Activated T-helper 9 cell treated with anti-CD3 and anti-CD28 coated beads, Interleukin-2, amount 50 U/mL, for 16 hours (primary cell): Measurements from ENCODE around the gene CBX4.

Experiments used
- DNase-seq: peaks from one replicate; pipeline ENCODE4 v3.0.0-alpha.2; 2020; ENCODE audit warnings: low read depth

The CBX4 gene

DNA sequence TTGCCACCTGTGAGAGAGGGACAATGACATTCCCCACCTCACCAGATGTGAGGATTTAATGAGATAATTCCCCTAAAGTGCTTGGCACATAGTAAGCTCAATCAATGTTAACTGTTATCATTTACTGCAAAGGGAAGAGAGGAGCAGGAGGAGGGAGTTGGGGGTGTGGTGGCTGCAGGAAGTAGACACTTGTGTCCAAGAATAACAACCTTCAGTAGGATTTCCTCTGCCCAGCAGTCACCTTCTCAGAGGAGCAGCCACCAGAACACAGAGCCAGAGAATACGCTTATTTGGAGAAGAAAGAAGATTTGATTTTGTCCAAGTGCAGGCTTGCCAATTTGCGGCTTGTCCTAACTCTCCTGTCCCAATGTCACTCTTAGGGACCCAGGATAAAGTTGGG lies 10.2 kb downstream of the CBX4 start:
- no peak for DNase-seq

DNA sequence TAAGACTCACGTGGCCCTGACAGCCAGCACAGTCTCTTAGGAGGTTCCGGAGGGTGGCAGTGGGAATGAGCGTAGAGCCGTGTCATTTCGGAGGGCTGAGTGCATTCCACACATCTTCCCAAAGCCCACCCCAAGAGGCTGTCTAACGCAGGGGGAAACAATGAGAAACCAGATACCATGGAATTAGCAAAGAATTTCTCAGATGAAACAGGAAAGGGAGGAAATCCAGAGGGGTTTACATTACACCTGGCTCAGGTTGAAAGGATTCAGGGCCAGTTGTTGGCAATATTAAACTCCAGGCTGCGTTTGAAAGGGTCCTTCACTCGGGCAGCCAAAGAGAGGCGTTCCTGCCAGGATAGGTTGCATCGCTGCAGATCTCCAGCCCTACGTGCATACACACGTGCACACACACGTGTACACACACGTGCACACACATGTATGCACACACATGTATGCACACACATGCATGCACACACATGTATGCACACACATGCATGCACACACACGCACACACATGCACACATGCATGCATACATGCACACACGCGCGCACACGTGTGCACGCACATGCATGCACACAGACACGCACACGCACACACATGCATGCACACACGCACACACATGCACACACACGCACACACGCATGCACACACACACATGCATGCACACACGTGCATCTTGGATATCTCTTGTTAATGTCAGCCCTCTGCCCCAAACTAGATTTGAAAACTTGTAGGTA lies 12.2 kb downstream of the CBX4 start:
- DNase-seq, result no peak

DNA sequence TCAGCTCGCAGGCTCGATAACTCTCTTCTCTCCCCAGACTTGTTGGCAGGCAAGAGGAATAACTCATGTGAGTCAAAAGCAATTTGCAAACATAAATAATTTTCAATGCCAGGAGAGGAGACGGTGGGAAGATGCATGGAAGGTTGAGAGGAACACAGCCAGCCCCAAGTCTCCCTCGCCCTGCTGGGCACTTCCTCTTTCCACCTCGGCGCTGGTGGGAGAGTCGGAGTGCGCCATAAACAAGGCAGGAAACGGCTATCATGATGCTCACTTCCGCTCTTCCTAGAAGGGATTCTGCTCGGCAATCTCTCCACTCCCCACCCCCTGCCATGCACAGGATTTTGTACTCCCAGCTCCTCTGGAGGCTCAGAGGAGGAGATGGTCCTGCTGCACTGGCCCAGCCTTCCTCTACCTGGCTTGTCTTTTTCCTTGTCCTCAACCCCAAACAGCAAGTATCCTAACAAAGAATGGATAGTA lies 13.0 kb downstream of the CBX4 start:
- DNase-seq, result no peak

DNA sequence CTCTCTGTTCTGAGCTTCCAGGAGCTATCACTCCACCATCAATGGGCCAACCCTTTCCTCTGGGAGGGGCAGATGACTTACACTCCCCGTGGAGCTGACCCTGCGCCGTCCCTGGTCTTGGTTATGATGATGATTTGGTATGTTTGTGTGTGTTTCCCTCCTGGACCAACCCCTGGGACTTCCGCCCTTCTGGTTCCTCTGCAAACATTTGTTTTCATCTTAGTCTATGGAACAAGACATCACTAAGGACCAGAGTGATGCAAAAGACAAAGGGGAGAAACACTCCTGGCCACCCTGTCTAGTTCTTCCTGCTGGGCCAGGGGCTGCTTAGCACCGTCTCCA lies 13.7 kb downstream of the CBX4 start:
- no peak for DNase-seq

DNA sequence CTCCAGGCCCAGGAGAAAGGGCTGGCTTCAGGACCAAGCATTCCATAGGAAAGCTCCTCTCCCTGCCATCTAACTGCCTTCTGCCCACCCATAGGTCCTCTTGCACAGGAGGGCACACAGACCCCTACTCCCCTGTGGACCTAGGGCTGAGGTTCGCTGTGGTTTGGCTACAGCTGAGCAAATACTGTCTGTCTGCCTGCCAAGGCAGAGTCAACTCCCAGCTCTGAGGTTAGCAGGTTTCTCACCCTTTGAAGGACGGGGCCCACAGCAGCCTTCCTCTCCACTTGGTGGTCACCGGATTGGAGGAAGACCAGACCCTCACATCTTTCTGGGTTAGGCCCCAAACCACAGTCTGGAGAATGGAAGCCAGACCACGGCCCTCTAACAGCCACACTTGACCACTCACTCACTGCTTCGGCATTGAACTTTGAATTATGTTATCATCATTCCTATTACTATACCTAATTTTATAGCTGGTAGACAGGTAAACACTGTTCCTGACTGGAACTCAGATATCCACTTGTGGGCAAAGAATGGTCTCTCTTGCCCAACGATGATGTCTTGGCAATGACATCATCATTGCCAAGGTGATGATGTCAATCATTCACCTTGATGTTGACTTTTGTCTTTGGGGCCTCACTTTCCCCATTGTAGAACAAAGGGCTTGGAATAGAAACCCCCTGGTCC lies 14.2 kb downstream of the CBX4 start:
- no peak for DNase-seq

DNA sequence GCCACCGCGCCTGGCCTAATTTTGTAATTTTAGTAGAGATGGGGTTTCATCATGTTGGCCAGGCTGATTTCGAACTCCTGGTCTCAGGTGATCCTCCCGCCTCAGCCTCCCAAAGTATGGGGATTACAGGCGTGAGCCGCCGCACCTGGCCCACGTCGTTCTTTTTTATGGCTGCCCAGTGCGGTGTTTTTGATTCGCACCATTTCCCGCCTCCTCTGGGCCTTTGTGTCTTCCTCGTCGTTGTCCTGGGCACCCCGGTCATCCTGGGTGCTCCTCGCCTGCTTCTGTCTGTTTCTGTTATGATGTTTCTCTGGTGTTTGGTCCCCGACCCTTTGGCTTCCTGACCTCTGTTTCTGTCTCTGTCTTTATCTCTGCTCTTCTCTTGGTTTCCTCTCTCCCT lies 15.0 kb downstream of the CBX4 start:
- DNase-seq, result no peak

DNA sequence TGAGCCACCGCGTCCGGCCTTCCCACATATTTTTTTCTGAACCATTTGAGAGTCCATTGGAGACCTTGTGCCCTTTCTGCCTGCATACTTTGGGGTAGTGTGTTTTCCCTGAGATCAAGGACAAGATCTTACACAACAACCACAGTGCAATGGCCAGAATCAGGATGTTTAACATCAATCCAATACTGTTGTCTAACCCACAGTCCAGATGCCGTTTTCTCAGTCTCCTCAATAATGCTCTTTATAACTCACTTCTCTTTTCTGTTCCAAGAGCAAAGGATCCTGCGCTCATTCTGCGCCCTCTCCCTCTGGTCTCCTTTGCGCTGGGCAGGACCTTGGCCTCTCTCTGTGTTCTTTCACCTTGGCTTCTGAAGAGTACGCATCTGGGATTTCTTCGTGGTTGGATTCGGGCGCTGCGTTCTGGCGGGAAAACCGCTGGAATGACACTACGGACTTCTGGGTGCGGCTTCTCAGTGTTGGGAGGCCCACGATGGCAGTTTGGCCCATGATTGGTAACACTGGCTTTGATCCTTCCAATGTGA lies 16.6 kb downstream of the CBX4 start:
- no peak for DNase-seq

DNA sequence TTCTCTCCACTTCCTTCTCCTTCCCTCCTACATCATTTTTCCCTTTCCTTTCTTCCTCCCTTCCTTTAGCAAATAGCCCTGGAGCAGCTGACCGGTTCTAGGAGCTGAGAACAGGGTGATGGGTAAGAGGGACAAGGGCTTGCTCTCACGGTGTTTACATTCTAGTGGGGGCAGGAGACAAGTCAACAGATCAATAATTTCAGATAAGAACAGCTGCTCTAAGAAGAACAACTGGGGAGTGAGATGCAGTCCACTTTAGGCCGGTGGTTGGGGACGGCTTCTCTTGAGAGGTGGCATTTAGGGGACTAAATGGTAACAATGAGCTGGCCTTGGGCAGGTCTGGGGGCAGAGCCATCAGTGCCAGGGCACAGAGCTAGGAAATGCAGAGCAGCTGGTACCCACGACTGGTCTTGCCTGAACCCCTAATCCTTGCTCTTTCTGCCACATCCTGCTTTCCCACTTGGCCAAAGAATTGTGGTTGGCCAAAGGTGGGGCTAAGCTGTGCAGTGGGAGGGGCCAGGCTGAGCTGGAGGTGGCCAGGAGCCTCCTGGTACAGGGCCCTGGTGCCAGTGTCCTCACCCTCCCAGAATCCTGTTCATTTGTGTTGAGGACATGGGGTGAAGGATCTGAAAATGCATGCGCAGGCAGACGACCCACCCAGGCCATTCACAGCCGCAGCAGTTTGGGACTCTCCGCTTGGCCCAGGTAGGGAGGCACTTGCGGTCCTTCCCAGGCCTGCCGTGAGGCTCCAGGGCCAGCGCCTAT lies 17.7 kb downstream of the CBX4 start:
- DNase-seq, result no peak

DNA sequence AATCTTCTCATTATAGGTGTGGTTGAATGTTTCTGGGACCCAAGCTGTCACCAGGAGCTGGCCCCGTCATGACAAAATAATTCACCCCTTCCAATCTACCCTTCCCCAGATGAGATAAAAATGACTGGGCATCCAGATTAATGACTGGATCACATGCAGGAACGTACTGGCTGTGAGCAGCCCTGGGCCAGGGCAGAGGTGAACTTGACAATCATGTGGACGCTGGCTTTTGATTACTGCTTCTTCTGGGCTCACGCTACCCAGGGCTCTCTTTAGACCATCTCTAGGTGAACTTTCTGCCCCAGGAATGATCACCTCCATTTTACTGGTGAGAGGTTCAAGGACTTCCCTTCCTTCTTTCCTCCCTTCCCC lies 18.3 kb downstream of the CBX4 start:
- no peak for DNase-seq

DNA sequence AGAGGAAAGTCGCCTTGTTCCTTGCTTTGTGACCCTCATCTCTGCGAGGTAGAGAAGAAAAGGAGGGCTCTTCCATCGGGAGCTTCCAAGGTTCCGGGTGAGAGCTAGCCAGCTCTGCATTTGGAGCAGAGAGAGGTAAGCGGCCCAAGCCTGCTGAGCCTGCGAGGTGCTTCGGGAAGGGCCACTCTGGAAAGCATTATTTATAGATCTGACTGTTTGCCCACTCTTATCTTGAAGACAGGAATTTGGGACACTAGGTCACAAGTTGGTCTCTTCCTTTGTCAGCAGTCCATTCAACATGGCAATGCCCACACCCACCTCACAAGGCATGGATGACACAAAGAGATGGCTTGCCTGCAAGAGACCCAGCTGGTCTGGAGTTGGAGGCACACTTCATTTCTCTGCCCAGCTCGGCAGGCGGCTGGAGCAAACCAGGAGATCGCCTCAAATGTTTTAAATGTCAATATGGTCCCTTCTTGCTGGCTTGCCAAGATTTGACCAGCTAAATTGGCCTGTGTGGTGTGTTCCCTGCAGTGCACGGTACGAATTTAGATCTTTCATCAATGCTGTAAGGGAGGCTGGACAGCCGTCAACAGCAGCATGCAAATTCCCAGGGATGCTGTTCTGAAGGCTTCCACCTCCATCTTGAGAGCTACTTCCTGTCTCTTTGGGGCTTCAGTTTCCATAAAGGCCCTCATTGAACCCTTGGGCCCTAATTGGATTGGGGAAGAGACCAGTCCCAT lies 19.5 kb downstream of the CBX4 start:
- no peak for DNase-seq

DNA sequence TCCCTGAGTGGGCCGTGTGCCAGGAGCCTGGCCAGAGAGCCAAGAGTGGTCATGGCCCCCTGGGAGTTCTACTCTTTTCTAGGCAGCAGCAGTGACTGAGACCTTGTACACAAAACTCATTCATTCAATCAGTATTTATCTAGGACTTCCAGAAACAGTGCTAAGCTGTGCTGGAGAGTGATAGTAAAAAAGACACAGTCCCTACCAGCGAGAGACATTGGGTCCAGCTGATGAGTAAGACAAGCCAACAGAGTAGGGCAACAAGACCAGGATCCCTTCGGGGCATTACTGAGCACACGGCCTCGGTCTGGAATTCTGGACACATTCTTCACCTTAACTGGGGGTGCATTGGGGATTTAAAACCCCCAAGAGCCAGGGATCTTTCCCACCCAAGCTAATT lies 20.2 kb downstream of the CBX4 start:
- DNase-seq, result no peak

DNA sequence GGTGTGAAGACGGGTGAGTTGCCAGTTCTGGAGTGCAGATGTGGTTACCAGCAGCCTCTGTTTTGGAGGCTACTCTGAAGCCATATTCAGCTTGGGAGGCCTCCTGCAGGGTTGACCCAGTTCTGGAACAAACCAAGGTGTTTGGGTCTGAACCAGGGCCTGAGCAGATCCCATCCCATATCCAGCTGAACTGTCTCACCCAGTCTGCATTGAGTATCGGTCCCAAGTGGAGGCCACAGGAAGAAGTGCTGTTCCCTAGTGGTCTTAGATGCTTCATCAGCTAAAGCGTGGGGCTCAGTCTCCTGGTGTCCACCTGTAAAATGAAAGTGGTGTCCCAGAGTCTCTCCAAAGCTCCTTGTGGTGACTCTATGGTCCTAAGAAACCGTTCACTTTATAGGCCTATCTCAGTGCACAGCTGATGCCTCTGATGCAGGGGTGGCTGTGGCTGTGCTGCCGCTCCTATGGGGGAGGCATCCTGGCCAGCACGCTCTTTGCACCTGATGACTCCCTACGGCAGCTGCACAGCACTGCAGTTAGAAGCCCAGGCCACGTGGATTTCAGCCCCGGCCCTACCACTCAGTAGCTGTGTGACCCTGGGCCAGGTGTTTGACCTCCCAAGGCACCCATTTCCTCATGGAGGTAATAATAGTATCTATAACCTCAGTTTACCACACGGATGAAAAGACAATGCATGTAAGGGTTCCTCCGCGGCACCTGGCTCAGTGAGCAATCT lies 21.0 kb downstream of the CBX4 start:
- no peak for DNase-seq

DNA sequence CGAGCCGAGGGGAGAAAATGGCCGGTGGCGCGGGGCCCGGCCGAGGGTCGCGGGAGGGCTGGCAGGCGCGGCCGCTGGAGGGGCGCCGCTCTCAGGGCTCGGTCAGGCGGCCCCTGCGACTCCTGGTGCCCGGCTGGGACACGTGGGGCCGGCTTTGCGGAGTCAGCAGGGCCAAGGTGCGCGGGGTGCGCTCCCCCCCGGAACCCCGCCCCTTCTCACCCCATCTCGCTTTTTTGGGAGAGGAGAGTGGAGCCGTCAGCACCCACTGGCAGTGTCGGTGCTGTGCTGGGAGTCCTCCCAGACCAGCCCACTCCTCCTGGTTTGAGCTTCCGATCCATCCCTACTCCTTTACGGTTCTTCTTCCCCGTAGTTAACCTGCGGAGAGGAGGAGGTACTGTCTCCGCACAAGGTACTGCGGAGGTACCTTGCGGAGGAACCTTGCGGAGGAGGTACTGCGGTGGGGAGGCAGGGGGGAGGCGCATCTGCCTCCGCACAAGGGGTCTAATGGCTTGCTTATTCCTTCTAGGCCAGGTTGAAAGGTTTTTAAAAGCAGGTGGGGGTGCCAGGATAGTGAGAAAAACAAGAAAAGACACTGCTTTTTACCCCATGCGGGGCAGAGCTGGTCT lies 23.3 kb downstream of the CBX4 start:
- DNase-seq, result no peak

DNA sequence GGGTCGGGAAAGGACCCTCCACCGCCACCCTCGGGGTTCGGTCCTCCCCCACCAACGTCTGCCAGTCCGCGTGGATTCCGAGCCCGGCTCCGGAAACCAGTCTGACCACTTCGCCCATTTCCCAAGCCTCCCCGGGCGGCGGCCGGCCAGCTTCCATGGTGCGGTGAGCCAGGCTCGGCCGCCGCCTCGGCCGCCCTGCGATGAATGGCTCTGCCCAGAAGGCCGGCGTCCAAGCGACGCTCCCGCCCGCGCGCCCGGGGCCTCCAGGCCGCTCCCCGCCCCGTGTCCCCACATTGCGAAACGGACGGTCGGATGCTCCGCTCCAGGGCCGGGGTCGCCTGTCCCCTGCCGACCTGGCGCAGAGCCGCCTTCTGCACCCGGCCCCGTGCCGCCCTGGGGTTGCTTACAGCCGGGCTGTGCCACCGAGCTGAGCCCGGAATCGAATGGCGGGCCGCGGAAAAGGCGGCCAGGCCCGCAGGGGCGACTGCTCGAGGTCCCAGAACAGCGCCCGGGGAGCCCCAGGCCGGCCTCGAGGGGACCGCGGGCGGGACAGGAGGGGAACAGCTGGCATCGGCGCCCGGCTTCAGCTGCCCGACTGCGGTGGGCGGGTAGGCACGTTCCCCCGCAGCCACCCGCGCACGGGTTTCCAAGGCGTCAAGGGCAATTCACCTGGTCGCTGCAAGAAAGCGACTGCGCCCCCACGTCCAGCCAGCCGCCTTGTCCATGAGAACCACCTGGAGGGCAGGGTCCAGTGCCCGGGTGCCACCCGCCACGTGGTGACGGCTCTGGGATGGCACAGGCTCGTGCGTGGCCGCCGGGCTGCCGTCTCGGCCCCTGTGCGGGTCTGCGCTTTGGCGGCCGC lies 24.0 kb downstream of the CBX4 start:
- DNase-seq, result no peak

DNA sequence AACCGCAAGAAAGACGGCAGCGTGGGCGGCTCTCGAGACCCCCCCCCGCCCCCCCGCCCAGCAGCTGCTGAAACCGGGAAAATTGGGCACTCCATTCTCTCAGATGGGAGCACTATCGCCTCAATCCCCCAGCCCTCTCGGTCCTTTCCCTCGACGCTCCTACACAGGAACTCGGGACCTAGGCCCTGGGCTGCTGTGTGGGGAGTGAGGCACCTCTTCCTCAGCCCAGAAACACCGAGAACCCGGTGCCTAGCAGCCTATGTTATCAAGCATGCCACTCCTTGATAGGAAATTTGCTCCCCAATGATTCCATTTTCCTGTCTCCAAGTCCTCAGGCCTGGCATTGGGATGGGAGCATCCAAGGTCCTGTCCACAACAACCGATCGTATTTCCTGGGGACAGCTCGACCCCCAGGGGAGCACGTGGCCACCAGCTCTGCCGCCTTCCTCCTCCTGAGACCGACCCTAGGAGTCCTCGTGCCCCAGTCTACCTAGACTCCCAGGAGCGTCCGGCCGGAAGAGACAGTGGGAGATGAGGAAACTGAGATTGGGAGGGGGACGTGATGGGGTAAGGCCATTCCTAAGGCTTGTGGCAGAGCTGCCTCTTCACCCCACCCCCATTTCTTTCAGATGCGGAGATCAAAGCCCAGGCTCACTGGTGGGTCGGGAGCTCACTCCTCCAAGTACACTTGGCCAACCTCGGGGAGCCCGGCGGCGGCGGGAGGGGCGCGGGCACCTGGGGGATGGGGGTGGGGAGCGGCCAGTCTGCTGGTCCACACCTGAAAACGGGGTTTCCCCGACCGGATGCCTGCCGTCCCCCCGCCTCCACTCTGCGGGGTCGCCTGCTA lies 24.9 kb downstream of the CBX4 start:
- DNase-seq, result no peak

DNA sequence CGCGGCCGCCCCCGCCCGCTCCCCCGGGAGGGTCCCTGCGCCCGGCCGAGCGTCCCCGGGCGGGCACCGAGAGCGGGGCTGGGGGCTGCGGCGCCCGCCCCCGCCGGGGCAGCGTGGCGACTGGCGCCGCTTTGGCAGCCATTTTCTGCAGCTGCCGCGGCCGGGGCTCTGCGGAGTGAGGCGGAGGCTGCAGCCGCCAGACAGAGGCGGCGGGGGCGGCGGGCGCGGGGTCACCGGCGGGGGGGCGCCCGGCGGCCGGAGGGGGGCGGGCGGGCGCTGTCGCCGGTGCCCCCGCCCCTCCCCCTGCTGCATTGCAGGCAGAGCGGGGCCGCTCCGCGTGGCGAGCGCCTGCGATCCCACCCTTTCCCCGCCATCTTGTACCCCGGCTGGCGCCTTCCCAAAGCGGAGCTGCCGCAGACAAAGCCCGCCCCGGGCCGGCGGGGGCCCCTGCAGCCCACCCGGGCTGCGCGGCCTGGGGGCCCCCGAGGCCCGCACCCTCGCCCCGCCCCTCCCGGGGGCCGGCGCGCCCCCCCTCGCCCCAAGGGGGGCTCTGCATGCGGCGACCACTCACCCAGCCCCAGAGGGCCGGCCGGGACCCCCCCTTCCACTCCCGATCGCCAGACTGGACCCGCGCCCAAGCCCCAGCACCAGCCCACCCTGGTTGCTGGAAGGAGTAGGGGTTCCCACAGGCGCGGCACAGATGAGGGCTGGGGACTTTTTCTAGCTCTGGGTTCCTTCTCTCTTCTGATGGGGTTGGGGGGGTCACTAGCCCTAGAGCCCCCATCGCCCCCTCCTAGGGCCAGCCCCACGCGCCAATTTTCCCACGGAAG lies 25.7 kb downstream of the CBX4 start:
- DNase-seq, result no peak

DNA sequence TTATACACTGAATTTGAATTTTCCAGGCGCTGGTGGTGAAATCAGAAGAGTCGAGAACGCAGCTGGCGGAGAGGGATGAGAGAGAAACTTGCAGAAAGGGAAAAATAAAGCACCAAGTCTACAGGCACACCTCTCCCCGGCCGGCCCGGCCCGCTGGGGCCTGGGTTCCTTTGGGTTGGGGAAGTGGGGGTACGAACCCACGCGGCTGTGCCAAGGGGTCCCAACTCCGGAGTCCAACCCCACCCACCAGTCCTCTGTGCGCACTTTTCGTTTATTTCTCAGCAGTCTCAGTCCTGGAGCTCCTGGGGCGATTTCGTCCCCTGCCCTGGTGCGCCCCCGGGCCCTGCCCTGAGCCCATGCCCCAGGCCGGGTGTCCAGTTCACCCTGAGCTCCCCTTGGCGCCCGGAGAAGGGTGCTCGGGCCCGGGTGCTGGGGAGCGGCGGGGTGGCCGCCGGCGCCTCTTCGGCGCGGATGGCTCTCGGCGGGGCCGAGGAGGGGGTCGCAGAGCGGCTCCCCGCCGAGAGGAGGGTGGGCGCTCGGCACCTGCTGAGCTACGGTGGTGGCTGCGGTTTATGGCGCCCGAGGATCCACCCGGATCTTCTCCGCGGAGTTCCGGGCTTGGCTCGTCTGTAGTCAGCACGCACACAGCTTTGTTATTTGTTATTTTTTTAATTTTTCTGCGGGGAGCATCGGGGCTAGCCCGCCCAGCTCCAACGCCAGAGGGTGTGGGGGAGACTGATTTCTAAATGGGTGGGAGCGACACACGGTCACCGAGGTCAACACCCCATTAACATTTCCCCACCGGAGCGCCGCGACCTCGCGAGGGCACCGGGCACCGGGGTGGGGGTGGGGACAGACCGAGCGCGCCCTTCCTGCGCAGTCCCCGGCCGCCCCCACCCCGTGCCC lies 26.6 kb downstream of the CBX4 start:
- DNase-seq, result no peak
